ENCODE measurements around the gene BMERB1.

- TF ChIP-seq, protein P1, sequence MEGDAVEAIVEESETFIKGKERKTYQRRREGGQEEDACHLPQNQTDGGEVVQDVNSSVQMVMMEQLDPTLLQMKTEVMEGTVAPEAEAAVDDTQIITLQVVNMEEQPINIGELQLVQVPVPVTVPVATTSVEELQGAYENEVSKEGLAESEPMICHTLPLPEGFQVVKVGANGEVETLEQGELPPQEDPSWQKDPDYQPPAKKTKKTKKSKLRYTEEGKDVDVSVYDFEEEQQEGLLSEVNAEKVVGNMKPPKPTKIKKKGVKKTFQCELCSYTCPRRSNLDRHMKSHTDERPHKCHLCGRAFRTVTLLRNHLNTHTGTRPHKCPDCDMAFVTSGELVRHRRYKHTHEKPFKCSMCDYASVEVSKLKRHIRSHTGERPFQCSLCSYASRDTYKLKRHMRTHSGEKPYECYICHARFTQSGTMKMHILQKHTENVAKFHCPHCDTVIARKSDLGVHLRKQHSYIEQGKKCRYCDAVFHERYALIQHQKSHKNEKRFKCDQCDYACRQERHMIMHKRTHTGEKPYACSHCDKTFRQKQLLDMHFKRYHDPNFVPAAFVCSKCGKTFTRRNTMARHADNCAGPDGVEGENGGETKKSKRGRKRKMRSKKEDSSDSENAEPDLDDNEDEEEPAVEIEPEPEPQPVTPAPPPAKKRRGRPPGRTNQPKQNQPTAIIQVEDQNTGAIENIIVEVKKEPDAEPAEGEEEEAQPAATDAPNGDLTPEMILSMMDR (IDR thresholded peaks at IDR 0.05; ENCODE audit: insufficient read depth, low read depth, low read length), result no peak
- no peak for TF ChIP-seq EZH2 (IDR thresholded peaks at IDR 0.05; ENCODE audit: insufficient read depth, low read length)
Observed at GRCh38 chr16:15461376-15461775, 27.0 kb downstream of the BMERB1 start.

Measured in astrocyte (in vitro differentiated cells and primary cell).